ENCODE data around the gene CPNE6. TPM values are rescaled to one million over a fixed set of nuclear protein-coding genes. Genes with fewer than 3 reads are reported as not detected.

CPNE6 gene
- total RNA-seq, 1 experiment from 2014 or later = not detected

DNA sequence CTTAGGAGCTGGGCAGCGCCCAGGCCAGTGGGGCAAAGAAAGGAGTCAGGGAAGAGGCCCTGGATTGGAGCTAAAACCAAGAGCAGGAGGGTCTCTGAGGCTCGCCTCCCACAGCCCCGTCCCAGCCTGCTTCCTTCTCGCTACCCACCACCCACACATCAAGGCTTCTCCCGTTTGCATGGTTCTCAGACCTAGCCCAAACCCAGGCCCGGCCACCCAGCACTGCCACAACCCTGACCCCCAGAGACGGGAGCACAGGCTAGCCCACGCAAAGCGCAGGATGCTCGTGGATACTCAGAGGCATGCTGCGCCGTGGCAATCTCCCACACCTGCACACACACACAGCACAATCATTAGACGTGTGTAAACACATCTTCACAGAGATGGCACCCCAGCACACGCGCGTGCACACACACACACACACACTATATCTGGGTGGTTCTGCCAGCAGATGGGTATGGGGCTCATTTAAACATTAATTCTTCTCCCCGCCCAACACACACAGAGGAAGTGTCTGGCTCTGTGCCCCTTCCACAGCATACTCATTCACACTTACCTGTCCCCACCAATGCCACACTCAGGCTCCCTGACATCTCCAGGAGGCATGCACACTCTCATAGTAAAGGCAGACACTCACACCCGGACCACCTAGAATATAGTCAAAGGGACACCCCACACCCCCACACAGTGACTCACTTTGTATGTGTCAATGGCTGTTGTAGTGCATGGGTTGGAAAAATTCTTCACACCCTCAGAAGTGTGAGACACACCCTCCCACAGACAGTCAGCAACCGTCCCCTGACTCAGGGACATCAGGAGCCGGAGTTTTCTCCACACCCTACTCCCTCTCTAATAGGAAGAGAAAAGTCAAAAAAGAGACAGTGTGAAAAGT, 18.5 kb upstream of the CPNE6 start:
- H3K4me2 ChIP-seq (ENCODE audit: low read length) = peak overlapping the region; percentile 97
- TF ChIP-seq, protein P1, sequence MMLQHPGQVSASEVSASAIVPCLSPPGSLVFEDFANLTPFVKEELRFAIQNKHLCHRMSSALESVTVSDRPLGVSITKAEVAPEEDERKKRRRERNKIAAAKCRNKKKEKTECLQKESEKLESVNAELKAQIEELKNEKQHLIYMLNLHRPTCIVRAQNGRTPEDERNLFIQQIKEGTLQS (IDR thresholded peaks at IDR 0.05) = no peak
- TF ChIP-seq EGR1 (IDR thresholded peaks at IDR 0.05; ENCODE audit: low read depth) = no peak
- TF ChIP-seq, protein P2, sequence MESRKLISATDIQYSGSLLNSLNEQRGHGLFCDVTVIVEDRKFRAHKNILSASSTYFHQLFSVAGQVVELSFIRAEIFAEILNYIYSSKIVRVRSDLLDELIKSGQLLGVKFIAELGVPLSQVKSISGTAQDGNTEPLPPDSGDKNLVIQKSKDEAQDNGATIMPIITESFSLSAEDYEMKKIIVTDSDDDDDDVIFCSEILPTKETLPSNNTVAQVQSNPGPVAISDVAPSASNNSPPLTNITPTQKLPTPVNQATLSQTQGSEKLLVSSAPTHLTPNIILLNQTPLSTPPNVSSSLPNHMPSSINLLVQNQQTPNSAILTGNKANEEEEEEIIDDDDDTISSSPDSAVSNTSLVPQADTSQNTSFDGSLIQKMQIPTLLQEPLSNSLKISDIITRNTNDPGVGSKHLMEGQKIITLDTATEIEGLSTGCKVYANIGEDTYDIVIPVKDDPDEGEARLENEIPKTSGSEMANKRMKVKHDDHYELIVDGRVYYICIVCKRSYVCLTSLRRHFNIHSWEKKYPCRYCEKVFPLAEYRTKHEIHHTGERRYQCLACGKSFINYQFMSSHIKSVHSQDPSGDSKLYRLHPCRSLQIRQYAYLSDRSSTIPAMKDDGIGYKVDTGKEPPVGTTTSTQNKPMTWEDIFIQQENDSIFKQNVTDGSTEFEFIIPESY (IDR thresholded peaks at IDR 0.05; ENCODE audit: extremely low read depth, insufficient replicate concordance, low read length) = no peak
- TF ChIP-seq POLR2AphosphoS5 (IDR thresholded peaks at IDR 0.05; ENCODE audit: low read depth, low read length) = no peak
- no peak for TF ChIP-seq FOSL1 (IDR thresholded peaks at IDR 0.05; ENCODE audit: low read depth)
- no peak for TF ChIP-seq SIN3A (IDR thresholded peaks at IDR 0.05; ENCODE audit: low read depth)
- no peak for TF ChIP-seq YY1 (IDR thresholded peaks at IDR 0.05; ENCODE audit: extremely low read depth, insufficient replicate concordance, low read depth, low read length)
- no peak for TF ChIP-seq ZFX (IDR thresholded peaks at IDR 0.05)
- TF ChIP-seq RAD21 (IDR thresholded peaks at IDR 0.05; ENCODE audit: low read depth) = no peak
- no peak for TF ChIP-seq POLR2A (IDR thresholded peaks at IDR 0.05; ENCODE audit: borderline replicate concordance, extremely low read depth, insufficient read depth, insufficient read length)
- CTCF ChIA-PET = interaction anchor here (1.0 to 1.8 kb wide), 3 partner anchors 56 to 244 kb away, joined by 4 to 6 read pairs (median 5); partner anchors contain the start of genes DCAF11 and NRL
- H3K79me2 ChIP-seq (ENCODE audit: insufficient read depth, low read length) = no peaks in the 10 kb centered on the region
- POLR2A ChIA-PET = interaction anchor here (1.5 kb wide), 2 partner anchors 41 to 56 kb away, joined by 7 to 9 read pairs; partner anchors contain the start of gene PCK2
- H4K20me1 ChIP-seq (ENCODE audit: insufficient read depth) = no peaks in the 10 kb centered on the region
- no peaks in the 10 kb centered on the region for H3K9me3 ChIP-seq (ENCODE audit: control insufficient read depth in 1 of 2, insufficient read depth in 1 of 2, low read depth in 1 of 2, low read length in 2 of 2)
- no peaks in the 10 kb centered on the region for H3K36me3 ChIP-seq (ENCODE audit: control insufficient read depth in 1 of 2, insufficient read depth in 2 of 2, low read length in 2 of 2)
- peaks cover 6 to 25% of the 10 kb centered on the region in 2 experiments; a peak in 3 of 4 replicates for H3K4me1 ChIP-seq (ENCODE audit: control insufficient read depth in 1 of 2, insufficient read depth in 2 of 2, low read length in 2 of 2)
- peak overlapping the region; percentile 55 to 73 for H3K4me3 ChIP-seq (replicated peaks in 1 of 2; ENCODE audit: low read depth in 1 of 2, low read length in 2 of 2)
- H3K9ac ChIP-seq (ENCODE audit: low read length) = no peak overlapping the region
- H2AFZ ChIP-seq (ENCODE audit: low read depth, low read length, poor library complexity, severe bottlenecking) = no peak overlapping the region
- BruUV-seq (replicated peaks) = no TSS peak
- no peaks in the 10 kb centered on the region for H3K9me2 ChIP-seq (ENCODE audit: insufficient read depth)
- RAD21 ChIA-PET (ENCODE audit: low non-redundant PET in 1 of 2, low total read pairs in 2 of 2, uncharacterized antibody in 2 of 2, unreplicated experiment in 2 of 2) = no interaction called here
- intact Hi-C loops (cut with micrococcal nuclease) = no loop called here
- no peak for DNase-seq (ENCODE audit: low read depth, low spot score)
- no peak overlapping the region for H3K27ac ChIP-seq (ENCODE audit: low read depth, low read length)
- H3K27me3 ChIP-seq (ENCODE audit: insufficient read depth, low read length) = no peaks in the 10 kb centered on the region
- no peak for ATAC-seq

Measured in HCT116 (cell line).